Panc1 (cell line): ENCODE data around the gene WRAP53. TPM values are rescaled to one million over a fixed set of nuclear protein-coding genes. Genes with fewer than 3 reads are reported as not detected.

ENCODE experiments used
- ATAC-seq: fragments of 200-7000 bp; cut with Tn5 transposase; 2 replicates; pipeline ENCODE4 v1.9.1; 2020; ENCODE audit warnings: mild to moderate bottlenecking, moderate library complexity
- BruUV-seq: library from RNA; stranded (reverse); fragments of 400-500 nt; replicated peaks from 2 replicates; lab custom pipeline; 2021; lab: Mats Ljungman, UMichigan
- CTCF ChIA-PET: fragments of 300-600 bp; sonication (Branson Sonifier 250); formaldehyde crosslinking; loops from one replicate; lab custom pipeline; 2022; ENCODE audit warnings: antibody characterized with exemption; lab: Charles Lee
- POLR2A ChIA-PET: fragments of 300-600 bp; sonication (Branson Sonifier 250); formaldehyde crosslinking; loops from one replicate; lab custom pipeline; 2022; ENCODE audit warnings: antibody characterized with exemption; lab: Charles Lee
- DNase-seq: peaks from one replicate; pipeline ENCODE4 v3.0.0-alpha.2; 2010; ENCODE audit warnings: low read depth, low spot score
- H3K27ac ChIP-seq: 2 replicates; pipeline ENCODE4 v1.5.1; 2011; ENCODE audit warnings: mild to moderate bottlenecking, low read length, inconsistent platforms
- H3K27me3 ChIP-seq: fragments of 200-500 bp; sonication (Bioruptor generic); 2 replicates; pipeline ENCODE4 v1.6.0; 2014; ENCODE audit warnings: low read length, inconsistent platforms; ENCODE audit not compliant: control insufficient read depth, insufficient read depth
- H3K36me3 ChIP-seq: fragments of 200-500 bp; sonication (Bioruptor generic); 2 replicates; pipeline ENCODE4 v1.5.1; 2014; ENCODE audit warnings: inconsistent platforms, mild to moderate bottlenecking, low read length, moderate library complexity; ENCODE audit not compliant: control insufficient read depth, insufficient read depth
- H3K4me1 ChIP-seq: 2 replicates; pipeline ENCODE4 v1.5.1; 2011; ENCODE audit warnings: inconsistent platforms, mild to moderate bottlenecking, low read length, moderate library complexity; ENCODE audit not compliant: control insufficient read depth, insufficient read depth
- H3K4me3 ChIP-seq, 2 experiments: 2 replicates each; pipeline ENCODE4 v1.5.1; 2011 to 2012; ENCODE audit warnings: low read depth in 2 of 2, low read length in 2 of 2, mild to moderate bottlenecking in 2 of 2, inconsistent platforms in 1 of 2, moderate library complexity in 1 of 2
- H3K9me3 ChIP-seq: fragments of 200-500 bp; sonication (Bioruptor generic); 2 replicates; pipeline ENCODE4 v1.5.1; 2014; ENCODE audit warnings: low read depth, mild to moderate bottlenecking, inconsistent platforms, low read length, moderate library complexity; ENCODE audit not compliant: control insufficient read depth, insufficient read depth
- CTCF ChIP-seq: fragments of 450-650 bp; IDR thresholded peaks from 2 replicates; pipeline ENCODE4 v1.5.1; 2017; ENCODE audit warnings: mild to moderate bottlenecking
- POLR2AphosphoS5 ChIP-seq: IDR thresholded peaks from 2 replicates; pipeline ENCODE4 v1.6.1; 2012; ENCODE audit warnings: mild to moderate bottlenecking, low read depth, low read length, moderate library complexity
- REST ChIP-seq, 2 experiments: IDR thresholded peaks; 2 replicates each; pipeline ENCODE4 v1.6.1; 2011 to 2012; ENCODE audit warnings: low read depth in 2 of 2, control low read depth in 1 of 2, low read length in 1 of 2, mild to moderate bottlenecking in 1 of 2, moderate library complexity in 1 of 2; ENCODE audit not compliant: insufficient read depth in 1 of 2
- SIN3A ChIP-seq: IDR thresholded peaks from 2 replicates; pipeline ENCODE4 v1.6.1; 2012; ENCODE audit warnings: low read depth, mild to moderate bottlenecking, low read length, moderate library complexity, borderline replicate concordance; ENCODE audit not compliant: insufficient read depth
- TCF7L2 ChIP-seq: IDR thresholded peaks from 2 replicates; pipeline ENCODE4 v1.6.1; 2011; ENCODE audit warnings: mild to moderate bottlenecking, low read depth, low read length, inconsistent platforms
- in situ Hi-C: cut with HindIII; loops from 2 replicates; pipeline ENCODE4 v1.10.0; 2016; ENCODE audit warnings: low sequenced_read_pairs, low pct_unique_long_range_greater_than_20kb
- intact Hi-C: fragments of 100-400 bp; cut with micrococcal nuclease; formaldehyde crosslinking; loops from one replicate; pipeline ENCODE4 v1.10.0; 2022; ENCODE audit not compliant: unreplicated experiment
- total RNA-seq: library from RNA; stranded (reverse); gene quantifications from one replicate; pipeline ENCODE4 v1.2.1, GENCODE V29; 2021; ENCODE audit not compliant: unreplicated experiment

Gene WRAP53
- total RNA-seq, 1 experiment from 2014 or later = 27.0 TPM

GRCh38 chr17:7716901-7717755 is 28.9 kb downstream of the WRAP53 start, which contains the start of gene DNAH2:
TSS of gene DNAH2 (plus strand) at chr17:7717744. CDS start at chr17:7719735, 1,991 bp downstream.
- POLR2A ChIA-PET = no interaction called here
- Histone ChIP-seq H3K36me3 (no peaks in the 10 kb centered on the region), H3K9me3 (no peaks in the 10 kb centered on the region), H3K27ac (peak within 1 kb of the TSS; percentile 64), H3K4me1 (peaks cover 5% of the 10 kb centered on the region), H3K4me3 (peak within 1 kb of the TSS; percentile 55 to 64), H3K27me3 (no peaks in the 10 kb centered on the region)
- in situ Hi-C loops = no loop called here
- no TSS peak for BruUV-seq
- TF ChIP-seq SIN3A (0 out of 2 replicates have a peak, but pooled peaks have one; percentile 29), TCF7L2 (no peak), CTCF (peak; percentile 87)
- intact Hi-C loops = no loop called here
- ATAC-seq (peak; percentile 95), DNase-seq (peak; percentile 35)
- CTCF ChIA-PET = interaction anchor here (0.8 to 0.9 kb wide), 2 partner anchors 12 to 64 kb away, joined by 3 to 6 read pairs; partner anchors contain the start of gene EFNB3

GRCh38 chr17:7717756-7718350 is 29.6 kb downstream of the WRAP53 start:
- ATAC-seq (no peak), DNase-seq (no peak)
- TF ChIP-seq SIN3A (no peak), CTCF (no peak), REST (IDR thresholded peaks at IDR 0.05; ENCODE audit: insufficient read depth in 1 of 2, low read depth in 2 of 2, low read length in 1 of 2) (no peak), TCF7L2 (no peak), POLR2AphosphoS5 (no peak)
- H3K27ac ChIP-seq = no peak overlapping the region
- no peaks in the 10 kb centered on the region for H3K27me3 ChIP-seq
- intact Hi-C loops = no loop called here
- H3K9me3 ChIP-seq = no peaks in the 10 kb centered on the region
- peak overlapping the region; percentile 55 to 64 for H3K4me3 ChIP-seq
- ChIA-PET POLR2A (no interaction called here), CTCF (no interaction called here)
- no TSS peak for BruUV-seq
- in situ Hi-C loops = no loop called here
- no peaks in the 10 kb centered on the region for H3K36me3 ChIP-seq
- peaks cover 5% of the 10 kb centered on the region for H3K4me1 ChIP-seq
